Measurements from ENCODE around the gene DNAH6.

- no peak for TF ChIP-seq CTCF (IDR thresholded peaks at IDR 0.05; ENCODE audit: insufficient read depth, low read length, poor library complexity, severe bottlenecking)
- TF ChIP-seq EZH2phosphoT487 (conservative IDR thresholded peaks at IDR 0.05; ENCODE audit: low read length) = no peak
Measured at GRCh38 chr2:84643991-84644390, 127.7 kb downstream of the DNAH6 start.
